ENCODE results near the gene SCYL1. TPM values are rescaled to one million over a fixed set of nuclear protein-coding genes. Genes with fewer than 3 reads are reported as not detected.
A peak's percentile ranks its signal among the peaks of the same experiment; 100 is the strongest.
"Not testable (repeated sequence)": the region's sequence is repeated elsewhere in the genome, so short reads cannot be mapped to it uniquely, and the experiment has no call there.

SCYL1 gene
- total RNA-seq, 1 donor from 2014 or later = 41.8 TPM

DNA sequence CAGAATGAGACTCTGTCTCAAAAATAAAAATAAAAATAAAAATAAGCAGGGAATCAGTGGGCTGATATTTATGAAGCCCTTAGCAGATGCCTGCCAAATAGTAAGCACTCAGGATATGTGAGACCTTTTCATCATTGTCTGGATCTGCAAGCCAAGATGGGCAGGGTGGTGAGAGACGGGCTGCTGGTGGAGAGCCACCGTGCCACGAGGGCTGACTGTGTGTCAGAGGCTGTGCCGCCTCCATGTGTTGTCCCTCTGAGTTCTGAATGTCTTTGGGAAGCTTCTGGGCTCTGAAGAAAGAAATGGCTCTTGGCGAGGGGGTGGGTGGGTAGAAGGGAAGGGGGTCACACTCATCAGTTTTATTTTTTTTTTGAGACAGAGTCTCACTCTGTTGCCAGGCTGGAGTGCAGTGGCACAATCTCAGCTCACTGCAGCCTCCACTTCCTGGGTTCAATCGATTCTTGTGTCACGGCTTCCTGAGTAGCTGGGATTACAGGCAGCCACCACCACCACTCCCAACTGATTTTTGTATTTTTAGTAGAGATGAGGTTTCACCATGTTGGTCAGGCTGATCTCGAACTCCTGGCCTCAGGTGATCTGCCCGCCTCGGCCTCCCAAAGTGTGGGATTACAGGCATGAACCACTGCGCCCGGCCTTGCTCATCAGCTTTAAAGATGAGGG, 40.1 kb downstream of the SCYL1 start:
- DNase-seq (ENCODE audit: low read depth in 2 of 2) = not testable (repeated sequence)

DNA sequence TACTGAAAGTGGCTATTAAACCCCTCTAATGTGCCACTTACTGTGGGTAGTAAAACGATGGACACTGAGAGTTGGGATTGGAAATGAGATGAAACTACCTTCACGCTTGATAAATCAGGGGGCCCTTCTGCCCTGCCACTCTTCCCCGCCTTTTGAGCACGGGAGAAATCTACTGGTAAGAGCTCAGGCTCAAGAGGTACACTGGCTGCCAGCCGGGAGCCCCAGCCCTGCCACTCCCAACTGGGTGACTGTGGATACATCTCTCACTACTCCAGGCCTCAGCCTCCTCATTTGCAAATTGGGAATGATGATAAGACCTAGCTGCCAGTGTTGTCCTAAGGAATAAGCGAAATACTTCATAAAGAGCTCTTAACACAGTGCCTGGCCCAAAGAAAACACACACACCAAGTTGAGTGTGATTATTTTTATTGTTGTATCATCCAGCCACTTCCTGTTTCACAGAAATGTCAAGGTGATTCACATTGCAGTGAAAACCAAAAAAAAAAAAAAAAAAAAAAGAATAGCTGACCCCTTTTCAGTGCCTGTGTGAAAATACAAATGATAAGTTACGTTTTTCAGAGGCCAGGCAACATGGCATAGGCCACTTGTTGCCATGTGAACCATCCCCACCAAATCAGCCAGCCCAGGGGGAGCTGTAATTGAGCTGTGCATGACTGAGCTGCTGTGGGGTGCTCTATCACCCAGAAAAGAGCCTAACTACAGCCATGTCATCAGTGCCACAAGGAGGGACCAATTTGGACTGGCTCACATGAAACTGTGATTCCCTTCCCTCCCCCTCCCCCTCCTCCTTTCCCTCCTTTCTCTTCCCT, 41.0 kb downstream of the SCYL1 start:
- DNase-seq (ENCODE audit: low read depth in 2 of 2) = peak; percentile 45 to 80

DNA sequence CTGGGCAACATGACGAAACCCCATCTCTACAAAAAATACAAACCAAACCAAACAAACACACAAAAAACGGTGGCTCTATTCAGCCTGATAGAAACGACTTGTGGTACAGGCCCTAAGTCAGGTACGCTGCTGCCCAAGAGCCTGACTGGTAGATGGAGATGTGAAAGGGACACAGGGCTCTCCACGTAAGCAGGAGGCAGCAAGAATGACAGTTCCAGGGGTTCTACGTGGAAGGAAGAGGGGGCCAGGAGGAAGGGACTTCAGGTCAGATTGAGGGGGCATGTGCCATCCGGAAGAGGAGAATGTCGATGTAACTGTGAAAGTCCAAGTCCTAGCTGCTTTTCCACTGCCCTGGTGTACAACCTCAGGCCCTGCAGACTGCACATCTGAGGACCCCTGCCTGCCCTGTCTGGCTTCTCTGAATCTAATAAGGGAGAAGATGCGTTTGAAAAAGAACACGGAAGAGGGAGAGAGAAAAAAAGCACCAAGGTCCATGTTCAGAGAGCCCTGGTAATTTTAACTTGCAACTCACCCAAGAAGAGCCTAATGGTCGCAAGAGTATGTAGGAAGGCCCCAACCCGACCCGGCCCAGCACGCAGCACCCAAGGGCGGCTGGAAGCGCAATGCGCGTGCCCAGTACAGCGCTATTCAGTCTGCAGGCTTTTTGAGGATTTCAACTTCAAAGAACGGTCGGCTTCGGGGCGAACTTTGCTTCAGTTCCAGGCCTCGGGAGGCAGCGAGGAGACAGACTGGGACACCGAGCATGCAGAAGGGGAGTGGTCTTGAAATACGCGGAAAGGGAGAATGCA, 44.5 kb downstream of the SCYL1 start:
- DNase-seq (ENCODE audit: low read depth in 2 of 2) = no peak

DNA sequence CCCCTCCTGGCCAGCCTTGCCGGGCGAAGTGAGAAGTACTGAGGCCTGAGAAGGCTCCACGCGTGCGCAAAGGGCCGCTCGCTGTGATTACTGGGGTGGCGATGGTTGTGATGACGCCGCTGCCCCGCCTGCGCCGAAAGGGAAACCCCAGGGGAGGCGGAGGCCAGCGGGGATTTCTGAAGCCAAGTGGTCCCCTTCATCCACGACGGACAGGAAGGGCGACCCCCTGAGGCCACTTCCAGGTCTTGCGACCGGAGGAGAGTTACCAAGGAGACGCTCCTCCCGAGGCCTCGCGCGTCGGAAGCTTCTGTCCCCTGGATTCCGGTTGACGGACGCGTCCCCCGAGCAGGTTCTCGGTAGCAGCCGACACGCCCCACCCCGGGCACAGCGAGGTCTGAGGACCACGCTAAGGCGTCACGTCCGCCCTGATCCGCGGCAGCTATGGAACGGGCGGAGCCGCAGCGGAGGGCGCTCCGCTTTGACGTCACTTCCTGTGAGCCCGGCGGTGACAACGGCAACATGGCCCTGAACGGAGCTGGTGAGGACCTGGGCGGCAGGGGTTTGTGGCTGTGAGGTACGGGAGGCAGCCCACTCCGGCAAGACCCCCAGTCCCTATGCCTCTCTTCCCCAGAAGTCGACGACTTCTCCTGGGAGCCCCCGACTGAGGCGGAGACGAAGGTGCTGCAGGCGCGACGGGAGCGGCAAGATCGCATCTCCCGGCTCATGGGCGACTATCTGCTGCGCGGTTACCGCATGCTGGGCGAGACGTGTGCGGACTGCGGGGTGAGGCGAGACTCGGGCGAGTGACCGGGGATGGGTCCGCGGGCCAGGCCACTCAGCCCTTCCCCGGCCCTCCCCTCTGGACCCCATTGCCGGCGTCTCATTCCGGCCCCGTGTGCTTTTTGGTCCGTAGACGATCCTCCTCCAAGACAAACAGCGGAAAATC, 45.4 kb downstream of the SCYL1 start, which contains the start of gene ZNRD2:
TSS of gene ZNRD2 (plus strand) at position 505 of the 946 bp plus-strand sequence. CDS start at position 520, 15 bp downstream.
- DNase-seq (ENCODE audit: low read depth in 2 of 2) = peak; percentile 97 to 99

DNA sequence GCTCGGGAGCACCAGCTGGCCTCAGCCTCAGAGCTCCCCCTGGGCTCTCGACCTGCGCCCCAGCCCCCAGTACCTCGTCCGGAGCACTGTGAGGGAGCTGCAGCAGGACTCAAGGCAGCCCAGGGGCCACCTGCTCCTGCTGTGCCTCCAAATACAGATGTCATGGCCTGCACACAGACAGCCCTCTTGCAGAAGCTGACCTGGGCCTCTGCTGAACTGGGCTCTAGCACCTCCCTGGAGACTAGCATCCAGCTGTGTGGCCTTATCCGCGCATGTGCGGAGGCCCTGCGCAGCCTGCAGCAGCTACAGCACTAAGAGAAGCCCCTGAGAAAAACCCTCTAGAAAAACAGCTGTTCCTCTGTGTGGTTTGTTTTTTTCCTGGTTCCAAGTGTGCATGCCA, 46.5 kb downstream of the SCYL1 start:
- no peak for DNase-seq (ENCODE audit: low read depth in 2 of 2)

DNA sequence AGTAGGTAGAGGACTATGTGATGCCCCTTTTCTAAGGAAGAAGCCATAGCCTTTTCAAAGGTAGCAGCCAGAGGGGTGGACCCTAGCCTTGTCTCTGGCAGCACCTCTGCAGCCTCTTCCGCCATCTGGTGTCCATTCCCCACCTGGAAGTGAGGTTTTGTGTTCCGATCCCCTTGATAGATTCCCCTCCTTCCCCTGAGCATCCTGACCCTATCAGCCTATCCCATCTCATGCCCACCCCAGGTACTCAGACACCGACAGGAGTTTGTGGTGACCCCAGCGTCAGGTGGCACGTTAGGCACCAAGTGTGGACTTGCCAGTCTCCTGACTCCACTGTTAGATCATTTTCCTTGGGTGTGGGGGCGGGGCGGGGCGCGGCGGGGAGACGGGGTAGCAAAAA, 47.1 kb downstream of the SCYL1 start:
- peak; percentile 47 to 76 for DNase-seq (ENCODE audit: low read depth in 2 of 2)

DNA sequence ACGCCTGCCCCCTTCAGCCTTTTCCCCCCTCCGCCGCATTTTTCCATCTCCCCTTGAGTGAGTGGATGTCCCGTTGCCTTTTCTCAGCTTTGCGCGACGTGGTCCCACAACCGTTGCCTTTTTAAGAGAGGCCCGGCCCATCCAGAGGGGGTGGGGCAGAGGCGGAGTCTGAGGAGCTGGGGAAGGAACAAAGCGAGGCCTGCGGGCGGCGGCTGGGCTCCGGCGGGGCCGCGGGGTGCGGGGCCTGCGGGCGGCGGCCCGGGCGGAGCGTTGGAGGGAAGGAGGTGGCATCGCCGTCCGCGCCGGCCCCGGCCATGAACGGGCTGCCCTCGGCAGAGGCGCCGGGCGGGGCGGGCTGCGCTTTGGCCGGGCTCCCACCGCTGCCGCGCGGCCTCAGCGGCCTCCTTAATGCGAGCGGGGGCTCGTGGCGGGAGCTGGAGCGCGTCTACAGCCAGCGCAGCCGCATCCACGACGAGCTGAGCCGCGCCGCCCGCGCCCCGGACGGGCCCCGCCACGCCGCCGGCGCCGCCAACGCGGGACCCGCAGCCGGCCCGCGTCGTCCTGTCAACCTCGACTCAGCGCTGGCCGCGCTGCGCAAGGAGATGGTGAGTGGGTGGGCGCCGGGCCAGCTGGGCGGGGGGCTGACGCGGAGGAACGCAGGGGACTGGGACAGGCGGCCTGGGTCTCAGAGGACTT, 47.6 kb downstream of the SCYL1 start, which contains the start of gene FAM89B:
TSS of gene FAM89B (plus strand) at position 183 of the 696 bp plus-strand sequence. CDS start at position 315, 132 bp downstream.
- peak; percentile 48 to 86 for DNase-seq (ENCODE audit: low read depth in 2 of 2)

DNA sequence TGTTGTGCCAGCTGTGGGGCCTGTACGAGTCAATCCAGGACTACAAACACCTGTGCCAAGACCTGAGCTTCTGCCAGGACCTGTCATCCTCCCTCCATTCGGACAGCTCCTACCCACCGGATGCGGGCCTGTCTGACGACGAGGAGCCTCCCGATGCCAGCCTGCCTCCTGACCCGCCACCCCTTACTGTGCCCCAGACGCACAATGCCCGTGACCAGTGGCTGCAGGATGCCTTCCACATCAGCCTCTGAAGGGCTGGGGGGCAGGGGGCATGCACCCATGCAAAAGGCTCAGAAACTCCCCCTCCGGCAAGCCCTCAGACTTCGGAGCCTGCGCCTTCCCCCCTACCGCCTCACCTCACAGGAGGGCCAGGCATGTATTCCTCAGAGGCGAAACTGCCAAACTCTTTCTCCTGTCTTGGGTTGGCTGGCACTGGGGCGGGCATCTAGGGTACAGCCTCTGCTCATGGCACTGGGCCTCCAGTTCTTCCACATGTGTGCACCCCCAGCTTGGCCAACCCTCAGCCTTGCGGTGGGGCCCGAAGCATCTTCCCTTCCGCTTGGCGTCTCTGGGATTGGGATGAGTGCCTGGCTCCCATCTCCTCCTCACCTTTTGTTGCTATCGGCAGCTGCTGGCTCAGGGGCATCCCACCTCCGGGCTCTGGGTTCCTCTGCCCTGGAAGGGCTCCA, 48.7 kb downstream of the SCYL1 start:
- no peak for DNase-seq (ENCODE audit: low read depth in 2 of 2)

DNA sequence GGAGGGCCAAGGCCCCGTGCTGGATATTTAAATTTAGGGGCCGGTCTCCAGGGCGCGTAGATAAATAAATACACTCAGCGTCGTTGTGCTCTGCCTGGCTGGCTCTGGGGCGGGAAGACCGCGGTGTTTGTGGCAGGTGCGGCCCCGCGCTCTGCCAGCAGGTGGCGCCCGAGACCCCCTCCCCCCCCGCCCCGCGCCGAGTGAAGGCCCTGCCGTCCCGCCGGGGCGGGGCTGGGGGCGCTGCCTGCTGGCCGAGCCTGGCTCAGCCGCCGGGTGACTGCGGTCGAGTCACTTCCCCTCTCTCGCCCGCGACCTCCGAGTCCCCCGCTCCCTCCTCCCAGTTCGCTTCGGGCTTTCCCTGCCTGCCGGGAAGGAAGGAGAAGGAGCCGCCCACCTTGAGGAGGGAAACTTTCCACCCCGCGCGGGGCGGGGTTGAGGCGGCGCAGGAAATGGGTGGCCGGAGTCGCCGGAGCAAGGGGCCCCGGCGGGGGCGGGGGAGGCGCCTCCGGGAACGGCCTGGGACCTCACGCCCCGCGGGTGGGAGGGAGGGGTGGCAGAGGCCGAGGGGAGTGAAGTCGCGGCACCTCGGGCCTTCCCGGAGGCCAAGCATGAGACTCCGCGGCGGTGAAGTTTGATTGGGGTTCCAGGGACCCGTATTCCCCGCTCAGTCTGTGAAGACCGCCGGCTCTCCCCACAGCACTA, 49.4 kb downstream of the SCYL1 start:
- DNase-seq (ENCODE audit: low read depth in 2 of 2) = peak; percentile 53 to 94

DNA sequence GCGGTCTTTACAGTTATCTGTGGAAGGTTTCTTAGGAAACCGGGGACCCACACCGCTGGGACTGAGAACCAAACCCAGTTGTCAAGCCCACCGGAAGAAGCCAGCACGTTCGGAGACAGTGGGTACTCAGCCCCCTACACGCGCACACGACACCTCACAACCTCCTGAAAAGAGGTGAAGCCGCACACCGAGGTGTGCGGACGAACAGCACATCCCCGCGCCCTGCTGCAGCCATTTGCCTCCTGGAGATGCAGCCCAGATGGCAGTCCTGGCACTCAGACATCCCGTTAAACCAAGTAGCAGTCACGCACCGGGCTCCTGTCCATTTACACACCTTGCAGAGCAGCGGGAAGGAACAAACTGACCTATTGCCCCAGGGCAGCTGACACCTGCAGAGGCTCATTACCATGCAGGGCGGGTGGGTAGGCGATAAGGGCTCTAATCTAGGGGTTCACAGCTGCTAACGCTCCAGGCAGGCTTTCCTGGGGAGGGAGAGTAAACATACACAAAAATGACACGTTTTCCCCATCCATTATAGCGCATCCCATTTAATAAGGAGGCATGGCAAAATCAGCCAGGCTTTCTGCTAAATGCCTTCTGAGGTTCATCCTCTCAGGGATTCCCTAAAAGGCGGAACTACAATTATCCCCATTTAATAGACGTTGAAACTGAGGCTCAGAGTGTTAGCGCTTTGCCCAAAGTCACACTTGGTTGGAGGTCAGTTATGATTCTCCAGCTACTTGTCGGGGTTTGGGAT, 50.1 kb downstream of the SCYL1 start:
- peak in 1 of 2 donors; percentile 33 for DNase-seq (ENCODE audit: low read depth in 2 of 2)

DNA sequence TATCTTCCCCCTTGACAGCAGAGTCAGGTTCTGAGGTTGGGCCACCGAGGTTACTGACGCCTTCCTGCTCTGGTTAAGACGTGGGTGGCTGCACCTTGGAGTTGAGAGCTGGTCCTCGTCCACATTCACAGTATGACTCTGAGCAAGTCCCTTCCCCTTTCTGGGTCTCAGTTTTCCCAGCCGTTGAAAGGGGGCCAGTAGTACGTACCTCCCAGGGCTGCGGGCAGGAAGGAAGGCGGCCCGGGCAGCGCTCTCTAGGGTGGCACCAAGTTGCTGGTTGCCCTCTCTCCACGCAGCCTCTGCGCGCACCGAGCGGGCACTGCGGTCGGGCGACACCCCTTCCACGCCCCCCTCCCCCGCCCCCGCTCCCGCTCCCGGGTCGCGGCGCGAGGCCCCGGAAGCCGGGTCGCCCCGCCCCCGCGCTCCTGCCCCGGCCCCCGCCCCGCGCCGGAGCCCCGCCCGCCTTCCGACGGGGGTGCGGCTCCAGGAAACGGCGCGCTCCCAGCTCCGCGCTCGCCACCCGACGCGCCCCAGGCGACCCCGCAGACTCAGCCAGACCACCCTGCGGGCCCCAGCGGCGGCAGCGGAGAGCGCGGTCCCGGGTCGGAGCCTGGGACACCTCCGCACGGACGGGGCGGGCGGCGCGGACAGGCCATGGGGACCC, 50.8 kb downstream of the SCYL1 start, which contains the start of gene EHBP1L1:
TSS of gene EHBP1L1 (plus strand) at position 486 of the 664 bp plus-strand sequence. CDS start 250 bp downstream, outside the sequence.
- DNase-seq (ENCODE audit: low read depth in 2 of 2) = peak in 1 of 2 donors; percentile 29

DNA sequence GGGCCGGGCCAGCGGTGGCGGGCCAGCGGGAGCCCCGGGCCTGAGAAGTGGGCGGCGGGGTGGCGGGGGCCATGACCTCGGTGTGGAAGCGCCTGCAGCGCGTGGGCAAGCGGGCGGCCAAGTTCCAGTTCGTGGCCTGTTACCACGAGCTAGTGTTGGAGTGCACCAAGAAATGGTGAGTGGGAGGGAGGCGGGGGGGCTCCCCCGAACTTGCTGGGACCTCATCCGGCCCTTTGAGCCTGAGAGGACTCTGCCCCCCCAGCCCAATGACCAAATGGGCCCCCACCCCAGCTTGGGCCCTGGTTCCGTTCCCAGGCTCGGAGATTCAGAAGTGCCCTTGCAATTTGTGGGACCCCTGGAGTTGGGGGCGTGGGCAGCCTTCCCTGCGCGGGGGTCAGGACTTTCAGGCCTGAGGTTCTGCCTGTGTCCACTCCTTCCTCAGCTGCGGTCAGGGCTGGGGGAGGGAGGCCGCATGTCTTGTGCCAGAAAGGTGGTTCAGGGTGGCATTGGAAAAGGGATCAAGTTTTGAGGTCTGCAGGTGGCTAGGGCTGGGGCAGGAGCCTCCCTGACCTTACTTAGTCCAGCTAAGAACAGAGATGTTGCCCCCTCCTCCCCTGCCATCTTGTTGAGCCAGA, 51.5 kb downstream of the SCYL1 start:
- no peak for DNase-seq (ENCODE audit: low read depth in 2 of 2)

DNA sequence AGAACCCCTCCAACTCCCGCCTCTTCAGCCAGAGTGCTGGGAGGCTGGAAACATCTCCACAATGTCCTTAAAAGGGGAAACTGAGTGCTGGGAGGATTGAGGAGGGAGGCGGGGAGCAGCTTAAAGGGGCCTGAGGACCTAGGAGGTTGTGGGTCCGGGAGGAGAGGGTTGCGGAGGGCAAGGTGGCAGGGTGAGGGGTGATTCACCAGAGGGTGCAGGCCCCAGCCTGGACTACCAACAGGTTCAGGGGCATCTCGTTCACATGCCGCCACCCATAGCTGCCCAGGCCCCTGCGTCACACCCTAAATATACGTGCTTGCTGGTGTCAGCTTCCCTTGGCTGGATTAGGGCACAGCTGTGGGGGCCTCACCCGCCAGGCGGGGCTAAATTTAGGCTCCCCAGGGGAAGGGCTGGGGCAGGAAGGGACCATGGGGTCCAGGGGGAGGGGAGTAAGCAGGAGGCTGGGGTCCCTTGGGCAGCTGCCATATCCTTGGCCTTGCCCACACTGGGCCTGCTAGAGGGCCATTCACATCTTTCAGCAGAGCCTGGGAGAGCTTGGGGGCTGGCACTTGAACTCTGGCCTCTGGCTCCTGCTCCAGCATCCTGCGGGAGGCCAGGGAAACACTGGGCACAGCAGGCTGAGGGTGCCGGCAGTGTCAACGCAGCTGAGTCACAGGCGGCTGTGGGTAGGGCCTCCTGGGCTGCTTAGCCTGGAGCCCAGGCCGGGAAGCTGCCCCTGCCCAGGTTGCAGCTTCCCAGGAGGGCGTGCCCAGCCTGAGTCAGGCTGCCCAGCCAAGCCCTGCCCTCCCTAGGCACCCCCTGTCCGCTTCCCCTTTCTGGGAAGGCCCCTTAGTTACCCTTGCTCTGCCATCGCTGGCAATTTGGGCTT, 52.2 kb downstream of the SCYL1 start:
- DNase-seq (ENCODE audit: low read depth in 2 of 2) = peak in 1 of 2 donors; percentile 61

DNA sequence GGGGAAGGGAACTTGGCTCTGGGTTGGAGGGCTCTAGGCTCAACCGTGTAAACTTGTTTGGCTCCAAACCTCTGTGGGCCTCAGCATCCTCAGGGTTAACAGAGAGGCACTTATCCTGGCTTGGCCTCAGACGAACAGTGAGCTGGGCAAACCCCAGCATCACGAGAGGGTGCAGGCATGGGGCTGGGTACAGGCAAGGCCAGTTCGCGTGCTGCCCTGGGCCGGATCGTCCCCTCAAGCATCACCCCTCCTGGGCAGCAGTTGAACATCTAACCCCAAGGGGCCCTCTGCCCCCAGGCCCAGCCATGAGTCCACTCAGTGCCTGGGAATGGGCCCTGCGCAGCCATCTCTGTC, 52.9 kb downstream of the SCYL1 start:
- no peak for DNase-seq (ENCODE audit: low read depth in 2 of 2)

DNA sequence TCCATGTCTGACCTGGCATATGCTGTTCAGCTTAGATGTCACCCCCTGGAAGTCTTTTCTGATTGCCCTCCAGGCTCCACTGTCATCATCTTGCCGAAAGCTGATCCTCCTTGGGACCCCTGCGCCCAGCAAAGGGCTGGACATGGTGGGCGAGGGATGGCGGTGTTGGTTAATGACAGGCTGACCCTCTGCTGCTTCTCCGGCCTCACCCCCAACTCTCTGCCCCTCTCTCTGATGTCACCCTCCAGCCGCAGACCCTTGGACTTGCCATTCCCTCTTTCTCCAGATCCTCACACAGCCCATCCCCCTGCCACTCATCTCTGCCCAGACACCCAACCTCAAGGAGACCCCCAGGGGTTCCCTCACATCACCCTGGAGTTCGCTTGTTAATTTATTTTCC, 53.3 kb downstream of the SCYL1 start:
- DNase-seq (ENCODE audit: low read depth in 2 of 2) = no peak

DNA sequence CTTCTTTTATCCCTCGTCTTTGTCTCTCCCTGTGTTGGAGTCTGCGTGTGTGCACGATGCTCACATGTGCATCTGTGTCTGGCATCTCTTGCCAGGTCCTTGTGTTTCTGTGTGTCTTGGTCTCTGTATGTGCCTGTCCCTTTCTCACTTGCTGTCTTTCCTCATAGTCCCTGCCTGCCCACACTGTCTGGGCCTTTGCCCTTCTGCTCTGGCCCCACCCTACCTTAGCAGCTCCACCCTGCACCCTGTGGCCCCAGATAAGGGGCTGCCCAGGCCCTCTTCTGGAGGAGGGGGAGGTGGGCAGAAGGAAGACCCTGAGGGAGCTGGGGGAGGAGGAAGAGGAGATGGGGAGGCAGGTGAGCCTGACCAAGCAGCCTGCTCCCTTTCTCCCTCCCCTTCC, 53.8 kb downstream of the SCYL1 start:
- no peak for DNase-seq (ENCODE audit: low read depth in 2 of 2)

Data from dermis microvascular lymphatic vessel endothelial cell (primary cell).